K562 (cell line): Measurements from ENCODE around the gene SLC28A1. TPM values are rescaled to one million over a fixed set of nuclear protein-coding genes. Genes with fewer than 3 reads are reported as not detected.

Experiments used
- ATAC-seq: fragments of 200-7000 bp; cut with Tn5 transposase; 3 replicates; pipeline ENCODE4 v1.9.1; 2020; ENCODE audit warnings: moderate library complexity
- BruUV-seq: library from RNA; stranded (reverse); fragments of 400-500 nt; replicated peaks from 2 replicates; lab custom pipeline; 2021; lab: Mats Ljungman, UMichigan
- CTCF ChIA-PET: fragments of 300-600 bp; formaldehyde crosslinking; extraction: SDS; loops from one replicate; lab custom pipeline; 2021; ENCODE audit warnings: low intra/inter-chr PET ratio; lab: Yijun Ruan, JAX
- POLR2A ChIA-PET: fragments of 300-600, 350-650 bp; sonication (Branson Sonifier 250); formaldehyde crosslinking; extraction: SDS; loops from one replicate; lab custom pipeline; 2021; ENCODE audit warnings: antibody characterized with exemption, inconsistent platforms; lab: Yijun Ruan, JAX
- DNase-seq, 4 experiments: peaks; one replicate each; pipeline versions ENCODE4 v3.0.0 to v3.0.0-alpha.2; 2011 to 2018; ENCODE audit warnings: low spot score in 3 of 4, mixed read lengths in 3 of 4; ENCODE audit errors: extremely low read depth in 1 of 4
- FAIRE-seq: peaks from 2 replicates; lab custom pipeline; 2011; peaks lifted over from hg19 to GRCh38; lab: Jason Lieb, UNC
- H2AFZ ChIP-seq: 2 replicates; pipeline ENCODE4 v1.6.0; 2011; ENCODE audit warnings: low read depth, low read length, control low read depth, inconsistent platforms
- H3K27ac ChIP-seq: fragments of 200-600 bp; 3 replicates; pipeline ENCODE4 v1.8.0; 2011; ENCODE audit warnings: low read depth, mild to moderate bottlenecking, control low read depth, inconsistent platforms, low read length, moderate library complexity, mixed read lengths; ENCODE audit errors: extremely low read depth
- H3K27me3 ChIP-seq, 2 experiments: fragments of 300-600 bp in 1 of 2; 2 replicates in 1 of 2; 3 replicates in 1 of 2; pipeline versions ENCODE4 v1.6.0 to v1.8.0; 2011; ENCODE audit warnings: inconsistent platforms in 2 of 2, low read length in 2 of 2, mild to moderate bottlenecking in 1 of 2, mixed read lengths in 1 of 2, moderate library complexity in 1 of 2; ENCODE audit not compliant: control insufficient read depth in 2 of 2, insufficient read depth in 2 of 2
- H3K36me3 ChIP-seq: fragments of 300-600 bp; 3 replicates; pipeline ENCODE4 v1.8.0; 2011; ENCODE audit warnings: mild to moderate bottlenecking, low read length, inconsistent platforms; ENCODE audit not compliant: control insufficient read depth, insufficient read depth
- H3K4me1 ChIP-seq, 2 experiments: fragments of 200-600 bp in 1 of 2; replicated peaks in 1 of 2; 2 replicates in 1 of 2; 3 replicates in 1 of 2; pipeline versions ENCODE4 v1.5.1 to v1.8.0; 2011; ENCODE audit warnings: inconsistent platforms in 2 of 2, low read length in 2 of 2, mild to moderate bottlenecking in 1 of 2, mixed read lengths in 1 of 2, moderate library complexity in 1 of 2; ENCODE audit not compliant: control insufficient read depth in 2 of 2, insufficient read depth in 2 of 2
- H3K4me2 ChIP-seq: 2 replicates; pipeline ENCODE4 v1.6.1; 2011; ENCODE audit warnings: low read length, control low read depth, inconsistent platforms, mixed read lengths; ENCODE audit not compliant: insufficient read depth
- H3K4me3 ChIP-seq: fragments of 200-600 bp; sonication (generic), shearing (Covaris generic); 2 replicates; pipeline ENCODE4 v1.5.1; 2016; ENCODE audit warnings: control low read depth, inconsistent platforms
- H3K79me2 ChIP-seq: fragments of 200-600 bp; 3 replicates; pipeline ENCODE4 v1.8.0; 2011; ENCODE audit warnings: low read length, inconsistent platforms; ENCODE audit not compliant: control insufficient read depth, insufficient read depth
- H3K9ac ChIP-seq, 2 experiments: 2 replicates each; pipeline versions ENCODE4 v1.6.0 to v1.6.1; 2011; ENCODE audit warnings: low read depth in 2 of 2, low read length in 2 of 2, control low read depth in 1 of 2, inconsistent platforms in 1 of 2, mild to moderate bottlenecking in 1 of 2, mixed read lengths in 1 of 2; ENCODE audit not compliant: insufficient read depth in 1 of 2
- H3K9me1 ChIP-seq: one replicate; pipeline ENCODE4 v1.6.0; 2011; ENCODE audit warnings: inconsistent platforms, mild to moderate bottlenecking, low read length, moderate library complexity; ENCODE audit not compliant: control insufficient read depth, insufficient read depth
- H3K9me3 ChIP-seq: replicated peaks from 2 replicates; pipeline ENCODE4 v1.5.1; 2011; ENCODE audit warnings: low read depth, low read length, inconsistent platforms; ENCODE audit not compliant: control insufficient read depth, insufficient read depth
- H4K20me1 ChIP-seq: replicated peaks from 2 replicates; pipeline ENCODE4 v1.6.1; 2011; ENCODE audit warnings: low read length, inconsistent platforms, mixed read lengths; ENCODE audit not compliant: control insufficient read depth, insufficient read depth
- NFYB ChIP-seq: IDR thresholded peaks from 2 replicates; pipeline ENCODE4 v1.6.1; 2011; ENCODE audit warnings: mild to moderate bottlenecking, moderate library complexity; ENCODE audit not compliant: insufficient read length; ENCODE audit errors: extremely low read depth
- NUFIP1 ChIP-seq: fragments of 450-650 bp; IDR thresholded peaks from 2 replicates; pipeline ENCODE4 v1.6.1; 2018; ENCODE audit not compliant: partially characterized antibody
- SIN3A ChIP-seq, 2 experiments: fragments of 150-350 bp in 1 of 2; IDR thresholded peaks; 2 replicates each; pipeline ENCODE4 v1.6.1; 2011 to 2016; ENCODE audit warnings: borderline replicate concordance in 2 of 2, low read depth in 2 of 2, low read length in 2 of 2, mild to moderate bottlenecking in 2 of 2, moderate library complexity in 2 of 2; ENCODE audit not compliant: control insufficient read depth in 1 of 2
- ZHX1 ChIP-seq: fragments of 150-350 bp; conservative IDR thresholded peaks from 2 replicates; pipeline ENCODE4 v1.6.1; 2014; ENCODE audit warnings: low read length
- WGBS: fragments of 100-300 bp; shearing (Covaris generic); methylation state at CpG from one replicate; pipeline ENCODE4 v1.1.6; 2016; ENCODE audit warnings: low coverage, mixed read lengths; ENCODE audit not compliant: insufficient coverage; ENCODE audit errors: missing lambda C conversion rate; 5-methylcytosine and 5-hydroxymethylcytosine counted together
- in situ Hi-C: fragments of 300-500 bp; cut with MboI; formaldehyde crosslinking; loops from 4 replicates; pipeline ENCODE4 v1.15.0; 2018; ENCODE audit warnings: inconsistent platforms, mixed read lengths
- intact Hi-C: fragments of 100-400 bp; cut with micrococcal nuclease; formaldehyde crosslinking; loops from 2 replicates; pipeline ENCODE4 v1.14.2; 2022
- polyA plus RNA-seq, 8 experiments: library from polyadenylated mRNA; depleted of rRNA in 4 of 8; stranded (reverse) in 5 of 8; unstranded in 3 of 8; fragments of >200 nt; fragmentation: Nextera tagmentation in 2 of 8; fragmentation: Illumina TruSeq in 1 of 8; extraction: Ambion mirVana in 2 of 8; extraction: Trizol in 1 of 8; gene quantifications; 2 replicates each; pipeline versions ENCODE4 v1.2.1 to v1.2.3, GENCODE V29; 2011 to 2014; ENCODE audit warnings: inconsistent platforms in 1 of 8, missing spikeins in 1 of 8
- total RNA-seq, 7 experiments: library from RNA; depleted of rRNA in 6 of 7; stranded (reverse); fragments of >200 nt in 6 of 7; fragmentation: Illumina TruSeq in 2 of 7; extraction: Trizol in 2 of 7; gene quantifications; 2 replicates each; pipeline versions ENCODE4 v1.2.1 to v1.2.3, GENCODE V29; 2011 to 2021; ENCODE audit warnings: low replicate concordance in 1 of 7
- TF ChIP-seq, protein P1 (sequence below): IDR thresholded peaks from 2 replicates; pipeline ENCODE4 v1.6.1; 2016; ENCODE audit warnings: missing genetic modification characterization, missing compliant biosample characterization

The SLC28A1 gene
- total and polyA plus RNA-seq, 9 of the 15 experiments (the other 6 are each of a cell fraction or from before 2014, with no cell fraction given), result 0.04 TPM; not detected in 8

DNA sequence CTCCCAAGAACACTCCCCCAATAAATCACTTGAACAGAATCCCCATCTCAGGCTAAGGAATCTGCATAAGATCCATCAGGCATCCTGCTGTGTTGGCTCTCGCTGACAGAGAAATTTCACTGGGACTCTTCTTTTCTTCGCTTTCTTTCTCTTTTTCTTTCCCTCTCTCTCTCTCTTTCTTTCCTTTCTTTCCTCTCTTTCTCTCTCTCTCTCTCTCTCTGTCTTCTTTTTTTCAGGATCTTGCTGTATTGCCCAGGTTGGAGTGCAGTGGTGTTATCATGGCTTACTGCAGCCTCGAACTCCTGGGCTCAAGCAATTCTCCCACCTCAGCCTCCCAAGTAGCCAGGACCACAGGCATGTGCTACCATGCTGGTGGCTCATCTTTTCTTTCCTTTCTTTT is 4.5 kb upstream of the SLC28A1 start:
- Histone ChIP-seq H3K9me1 (no peaks in the 10 kb centered on the region), H2AFZ (no peak overlapping the region), H3K79me2 (no peaks in the 10 kb centered on the region), H3K4me2 (no peak overlapping the region), H4K20me1 (no peaks in the 10 kb centered on the region), H3K27ac (no peak overlapping the region), H3K4me3 (no peak overlapping the region), H3K27me3 (peaks cover 0 to 16% of the 10 kb centered on the region in 2 experiments; a peak in 2 of 5 replicates), H3K36me3 (no peaks in the 10 kb centered on the region), H3K9ac (no peak overlapping the region), H3K9me3 (no peaks in the 10 kb centered on the region), H3K4me1 (peaks cover 0 to 3% of the 10 kb centered on the region in 2 experiments; a peak in 2 of 5 replicates)
- CTCF ChIA-PET, result no interaction called here
- intact Hi-C loops, result loop anchor here (10.0 kb wide), 1 partner anchor 165 kb away; no protein-coding TSS in a partner anchor
- DNase-seq (no peak), ATAC-seq (no peak), FAIRE-seq (no peak)
- no TSS peak for BruUV-seq
- TF ChIP-seq NUFIP1 (no peak), ZHX1 (no peak), NFYB (no peak), SIN3A (IDR thresholded peaks at IDR 0.05; ENCODE audit: borderline replicate concordance in 2 of 2, control insufficient read depth in 1 of 2, low read depth in 2 of 2, low read length in 2 of 2) (no peak)
- TF ChIP-seq, protein P1, sequence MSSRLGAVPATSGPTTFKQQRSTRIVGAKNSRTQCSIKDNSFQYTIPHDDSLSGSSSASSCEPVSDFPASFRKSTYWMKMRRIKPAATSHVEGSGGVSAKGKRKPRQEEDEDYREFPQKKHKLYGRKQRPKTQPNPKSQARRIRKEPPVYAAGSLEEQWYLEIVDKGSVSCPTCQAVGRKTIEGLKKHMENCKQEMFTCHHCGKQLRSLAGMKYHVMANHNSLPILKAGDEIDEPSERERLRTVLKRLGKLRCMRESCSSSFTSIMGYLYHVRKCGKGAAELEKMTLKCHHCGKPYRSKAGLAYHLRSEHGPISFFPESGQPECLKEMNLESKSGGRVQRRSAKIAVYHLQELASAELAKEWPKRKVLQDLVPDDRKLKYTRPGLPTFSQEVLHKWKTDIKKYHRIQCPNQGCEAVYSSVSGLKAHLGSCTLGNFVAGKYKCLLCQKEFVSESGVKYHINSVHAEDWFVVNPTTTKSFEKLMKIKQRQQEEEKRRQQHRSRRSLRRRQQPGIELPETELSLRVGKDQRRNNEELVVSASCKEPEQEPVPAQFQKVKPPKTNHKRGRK, result 0 out of 2 replicates have a peak, but pooled peaks have one; percentile 52
- WGBS, result 10% methylated on average over 3 of the region's 3 CpGs
- POLR2A ChIA-PET, result interaction anchor here (0.6 kb wide), 1 partner anchor 309 kb away, joined by 3 read pairs; no protein-coding TSS in a partner anchor
- in situ Hi-C loops, result loop anchor here (25.0 kb wide), 1 partner anchor 293 kb away; no protein-coding TSS in a partner anchor
